K562 (cell line): ENCODE measurements around the gene NOC4L. TPM values are rescaled to one million over a fixed set of nuclear protein-coding genes. Genes with fewer than 3 reads are reported as not detected.

Experiments used
- GMEB1 ChIP-seq: fragments of 250-450 bp; sonication (Bioruptor Pico); IDR thresholded peaks from 2 replicates; pipeline ENCODE4 v1.4.0; 2020; ENCODE audit warnings: mild to moderate bottlenecking
- HDGF ChIP-seq: fragments of 450-650 bp; IDR thresholded peaks from 2 replicates; pipeline ENCODE4 v1.6.1; 2016
- HOMEZ ChIP-seq: fragments of 250-450 bp; sonication (Bioruptor Pico); IDR thresholded peaks from 2 replicates; pipeline ENCODE4 v1.4.0; 2020; ENCODE audit warnings: mild to moderate bottlenecking, moderate library complexity
- MXD1 ChIP-seq: fragments of 250-450 bp; sonication (Bioruptor Pico); IDR thresholded peaks from 2 replicates; pipeline ENCODE4 v1.8.0; 2021; ENCODE audit warnings: borderline replicate concordance, mild to moderate bottlenecking, moderate library complexity; ENCODE audit not compliant: poor library complexity, severe bottlenecking
- NR0B1 ChIP-seq: fragments of 450-650 bp; IDR thresholded peaks from one replicate; pipeline ENCODE4 v1.6.1; 2018; ENCODE audit warnings: mild to moderate bottlenecking, moderate library complexity; ENCODE audit not compliant: partially characterized antibody
- POLR2AphosphoS5 ChIP-seq: IDR thresholded peaks from 2 replicates; pipeline ENCODE4 v1.6.1; 2011; ENCODE audit warnings: mild to moderate bottlenecking, low read depth, low read length, moderate library complexity; ENCODE audit not compliant: control insufficient read depth, insufficient read depth
- REST ChIP-seq, 2 experiments: fragments of 450-650 bp; formaldehyde crosslinking in 1 of 2; IDR thresholded peaks; 2 replicates each; pipeline versions ENCODE4 v1.4.0 to v1.6.1; 2014 to 2020; ENCODE audit warnings: mild to moderate bottlenecking in 2 of 2, borderline replicate concordance in 1 of 2, low read depth in 1 of 2
- TEAD1 ChIP-seq, 2 experiments: fragments of 450-650 bp in 1 of 2; sonication (generic) in 1 of 2; formaldehyde crosslinking; IDR thresholded peaks; 2 replicates each; pipeline versions ENCODE4 v1.4.0 to v1.8.0; 2020 to 2022; ENCODE audit warnings: mild to moderate bottlenecking in 2 of 2, missing genetic modification reagents in 1 of 2
- ZKSCAN1 ChIP-seq: fragments of 150-350 bp; IDR thresholded peaks from 2 replicates; pipeline ENCODE4 v1.6.1; 2016; ENCODE audit warnings: low read depth, low read length
- ZNF354B ChIP-seq: fragments of 250-450 bp; sonication (Bioruptor Pico); IDR thresholded peaks from 2 replicates; pipeline ENCODE4 v1.4.0; 2020
- ZNF551 ChIP-seq: fragments of 250-450 bp; sonication (Bioruptor Pico); IDR thresholded peaks from 2 replicates; pipeline ENCODE4 v1.5.0; 2021; ENCODE audit warnings: mild to moderate bottlenecking, moderate library complexity
- ZNF586 ChIP-seq: fragments of 450-650 bp; formaldehyde crosslinking; conservative IDR thresholded peaks from 2 replicates; pipeline ENCODE4 v1.4.0; 2020; ENCODE audit warnings: mild to moderate bottlenecking, moderate library complexity
- polyA plus RNA-seq, 8 experiments: library from polyadenylated mRNA; depleted of rRNA in 4 of 8; stranded (reverse) in 5 of 8; unstranded in 3 of 8; fragments of >200 nt; fragmentation: Nextera tagmentation in 2 of 8; fragmentation: Illumina TruSeq in 1 of 8; extraction: Ambion mirVana in 2 of 8; extraction: Trizol in 1 of 8; gene quantifications; 2 replicates each; pipeline versions ENCODE4 v1.2.1 to v1.2.3, GENCODE V29; 2011 to 2014; ENCODE audit warnings: inconsistent platforms in 1 of 8, missing spikeins in 1 of 8
- total RNA-seq, 7 experiments: library from RNA; depleted of rRNA in 6 of 7; stranded (reverse); fragments of >200 nt in 6 of 7; fragmentation: Illumina TruSeq in 2 of 7; extraction: Trizol in 2 of 7; gene quantifications; 2 replicates each; pipeline versions ENCODE4 v1.2.1 to v1.2.3, GENCODE V29; 2011 to 2021; ENCODE audit warnings: low replicate concordance in 1 of 7

NOC4L gene
- total and polyA plus RNA-seq, 9 of the 15 experiments (the other 6 are each of a cell fraction or from before 2014, with no cell fraction given): 1.3 to 77.0 (median 20.0) TPM

- TF ChIP-seq MXD1 (no peak), ZNF551 (CRISPR knock-in tag) (no peak), NR0B1 (no peak), ZNF354B (CRISPR knock-in tag) (no peak), TEAD1 (CRISPR knock-in tag; IDR thresholded peaks at IDR 0.05) (no peak), POLR2AphosphoS5 (no peak), HDGF (no peak), HOMEZ (no peak), GMEB1 (CRISPR knock-in tag) (peak; percentile 30; the same call in 1 of the 2 replicates), ZNF586 (no peak), REST (IDR thresholded peaks at IDR 0.05; ENCODE audit: borderline replicate concordance) (no peak), REST (CRISPR knock-in tag; IDR thresholded peaks at IDR 0.05; ENCODE audit: low read depth) (no peak), ZKSCAN1 (no peak)
These were observed 45.2 kb downstream of the NOC4L start (continued) for GRCh38 chr12:132189378-132190011.
